Renal cortical epithelial cell (primary cell): ENCODE results near the gene TLE6. TPM values are rescaled to one million over a fixed set of nuclear protein-coding genes. Genes with fewer than 3 reads are reported as not detected.
A peak's percentile ranks its signal among the peaks of the same experiment; 100 is the strongest.
"Not testable (repeated sequence)": the region's sequence is repeated elsewhere in the genome, so short reads cannot be mapped to it uniquely, and the experiment has no call there.

ENCODE experiments used
- DNase-seq: peaks from one replicate; pipeline ENCODE4 v3.0.0-alpha.2; 2011; ENCODE audit warnings: low read depth
- total RNA-seq: library from RNA; depleted of rRNA; stranded (reverse); fragments of >200 nt; gene quantifications from 2 replicates; pipeline ENCODE4 v1.2.3, GENCODE V29; 2014

The TLE6 gene
- total RNA-seq, 1 donor from 2014 or later, result 1.6 TPM

DNA sequence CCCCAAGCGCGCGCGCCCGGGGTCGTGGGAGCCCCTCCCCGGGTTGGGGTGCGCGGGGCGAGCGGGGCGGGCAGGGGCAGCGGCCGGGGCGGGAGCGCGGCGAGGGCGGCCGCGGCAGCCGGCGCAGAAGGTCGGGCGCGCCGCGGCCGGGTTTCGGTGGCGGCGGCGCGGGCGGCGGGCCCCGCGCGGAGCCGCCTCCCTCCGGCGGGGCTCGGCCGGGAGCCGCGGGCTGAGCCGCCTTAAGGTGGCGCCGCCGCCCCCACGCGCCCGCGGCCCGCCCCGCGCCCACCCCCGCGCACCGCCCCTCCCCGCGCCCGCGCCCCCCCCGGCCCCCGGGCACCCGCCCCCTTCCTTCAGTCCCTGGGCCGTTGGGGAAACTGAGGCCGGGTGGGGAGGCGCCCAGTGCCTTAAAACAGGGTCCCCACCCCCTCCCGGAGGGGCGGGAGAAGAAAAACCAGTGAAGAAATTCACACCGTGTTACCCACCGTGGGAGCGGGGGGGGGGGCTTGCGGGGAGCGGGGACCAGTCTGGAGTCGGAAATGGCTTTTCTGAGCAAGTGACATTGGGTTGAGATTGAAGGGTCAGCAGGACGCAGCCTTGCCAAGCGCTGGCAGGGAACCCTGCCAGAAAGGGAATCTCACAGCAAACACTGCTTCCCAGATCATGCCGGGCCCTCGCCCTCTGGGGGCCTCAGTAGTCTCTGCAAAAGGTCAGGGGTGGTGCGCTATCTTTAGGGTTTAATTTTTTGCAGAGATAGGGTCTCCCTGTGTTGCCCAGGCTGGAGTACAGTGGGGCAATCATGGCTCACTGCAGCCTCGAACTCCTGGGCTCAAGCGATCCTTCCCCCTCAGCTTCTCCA lies 51.9 kb downstream of the TLE6 start, which contains the start of gene TLE2:
TSS of gene TLE2 (minus strand) at position 216 of the 859 bp plus-strand sequence. CDS start 376 bp downstream, outside the sequence.
- no peak for DNase-seq

DNA sequence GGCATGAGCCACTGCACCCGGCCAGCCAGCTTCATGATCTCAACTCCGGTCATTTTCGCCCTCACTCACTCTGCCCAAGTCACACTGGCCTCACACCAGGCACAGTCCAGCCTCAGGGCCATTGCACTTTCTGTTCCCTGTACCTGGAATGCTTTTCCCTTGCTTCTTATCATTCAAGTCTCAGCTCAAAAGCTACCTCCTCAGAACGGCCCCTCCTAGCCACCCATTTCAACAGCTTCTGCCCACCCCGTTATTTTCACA lies 54.2 kb downstream of the TLE6 start:
- DNase-seq, result no peak

- no peak for DNase-seq
Observed at GRCh38 chr19:3033595-3034405, 56.4 kb downstream of the TLE6 start.

GRCh38 chr19:3034406-3034655 lies 57.0 kb downstream of the TLE6 start:
- DNase-seq, result no peak

GRCh38 chr19:3034656-3035541 lies 57.5 kb downstream of the TLE6 start:
- no peak for DNase-seq

- DNase-seq, result peak; percentile 96
Observed at GRCh38 chr19:3035542-3036118, 58.3 kb downstream of the TLE6 start.

- peak; percentile 73 for DNase-seq
Observed at GRCh38 chr19:3036119-3036976, 59.0 kb downstream of the TLE6 start.

- not testable (repeated sequence) for DNase-seq
Observed at GRCh38 chr19:3036977-3037544, 59.7 kb downstream of the TLE6 start.

GRCh38 chr19:3038214-3038613 lies 60.9 kb downstream of the TLE6 start:
- DNase-seq, result no peak

DNA sequence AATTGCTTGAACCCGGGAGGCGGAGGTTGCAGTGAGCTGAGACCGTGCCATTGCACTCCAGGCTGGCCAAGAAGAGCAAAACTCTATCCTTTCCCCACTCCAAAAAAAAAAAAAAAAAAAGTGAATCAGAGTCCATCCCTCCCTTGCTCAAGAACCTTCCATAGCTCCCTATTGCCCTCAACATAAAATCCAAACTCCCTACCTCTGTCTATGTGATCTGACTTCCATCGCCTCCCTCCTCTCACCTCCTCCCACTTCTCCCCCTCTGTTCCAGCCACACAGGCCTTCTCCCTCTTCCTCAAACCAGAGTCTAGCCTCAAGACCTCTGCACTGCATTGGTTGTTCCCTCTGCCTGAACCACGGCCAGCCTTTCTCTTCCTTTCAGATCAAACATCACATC lies 61.8 kb downstream of the TLE6 start:
- DNase-seq, result no peak

DNA sequence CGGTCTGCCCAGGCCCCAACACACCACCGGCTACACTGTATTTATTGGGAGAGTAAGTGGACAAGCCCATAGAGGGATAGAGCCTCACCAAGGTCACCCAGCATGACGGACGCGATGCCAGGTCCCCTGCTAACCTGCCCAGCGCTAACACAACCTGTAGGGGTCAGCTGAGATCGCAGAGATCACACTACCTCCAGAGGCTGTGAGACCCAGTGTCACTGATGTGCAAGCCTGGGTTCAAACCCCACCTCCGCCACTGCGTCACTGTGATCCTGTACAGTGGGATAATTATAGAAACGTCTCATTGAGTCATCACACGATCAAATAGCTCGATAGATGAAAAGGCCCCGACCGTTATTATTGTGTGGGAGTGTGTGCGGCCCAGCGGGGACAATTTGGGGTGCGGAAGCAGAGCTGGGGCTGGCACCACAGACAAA lies 62.3 kb downstream of the TLE6 start:
- no peak for DNase-seq

DNA sequence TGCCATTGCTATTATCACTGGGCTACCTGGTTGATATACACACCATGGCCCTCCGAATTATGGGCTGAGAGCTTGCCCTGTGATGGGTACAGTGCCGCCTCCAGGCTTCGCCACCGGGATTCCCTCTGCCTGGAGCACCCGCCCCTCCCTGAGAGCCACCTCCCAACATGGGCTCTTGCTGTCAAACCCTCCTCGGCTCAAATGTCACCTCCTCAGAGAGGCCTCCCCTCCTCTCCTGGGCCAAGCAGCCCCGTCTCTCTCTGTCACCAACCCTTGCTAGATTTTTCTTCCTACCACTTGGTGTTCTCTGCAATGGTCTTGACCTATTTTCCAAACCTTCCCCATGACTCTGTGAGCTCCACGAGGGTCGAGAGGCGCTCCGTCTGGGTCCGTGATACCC lies 64.0 kb downstream of the TLE6 start:
- DNase-seq, result no peak

- DNase-seq, result no peak
Observed at GRCh38 chr19:3041761-3042620, 64.6 kb downstream of the TLE6 start.

GRCh38 chr19:3042621-3043267 lies 65.4 kb downstream of the TLE6 start:
- no peak for DNase-seq

Other genes starting within 250 kb of the TLE6 start
- 30.8 and 31.6 TPM in 2 replicates for gene SLC39A3, start 237.5 kb upstream of the TLE6 start, total RNA-seq
- 34.4 and 47.2 TPM in 2 replicates for gene SGTA, start 194.3 kb upstream of the TLE6 start, total RNA-seq
- 73.8 and 80.8 TPM in 2 replicates for gene THOP1, start 192.1 kb upstream of the TLE6 start, total RNA-seq
- 3.3 and 7.7 TPM in 2 replicates for gene ZNF554, start 157.7 kb upstream of the TLE6 start, total RNA-seq
- gene ZNF555, start 136.1 kb upstream of the TLE6 start, total RNA-seq, result 8.7 and 18.3 TPM in 2 replicates
- gene ZNF556, start 110.2 kb upstream of the TLE6 start, total RNA-seq, result 0.94 and 1.0 TPM in 2 replicates
- 9.4 and 10.6 TPM in 2 replicates for gene ZNF57, start 76.6 kb upstream of the TLE6 start, total RNA-seq
- gene ZNF77, start 32.6 kb upstream of the TLE6 start, total RNA-seq, result 3.3 and 7.0 TPM in 2 replicates
- 15.0 and 15.8 TPM in 2 replicates for gene TLE2, start 51.7 kb downstream of the TLE6 start, total RNA-seq
- gene TLE5, start 84.9 kb downstream of the TLE6 start, total RNA-seq, result 83.2 and 170 TPM in 2 replicates
- gene GNA11, start 116.8 kb downstream of the TLE6 start, total RNA-seq, result 76.2 and 80.7 TPM in 2 replicates
- 2.1 TPM in 1 of 2 replicates, not detected in the other for gene GNA15, start 158.5 kb downstream of the TLE6 start, total RNA-seq
- 0.10 TPM in 1 of 2 replicates, not detected in the other for gene S1PR4, start 201.2 kb downstream of the TLE6 start, total RNA-seq
- 39.4 and 72.6 TPM in 2 replicates for gene NCLN, start 208.4 kb downstream of the TLE6 start, total RNA-seq
- 0.20 TPM in 1 of 2 replicates, not detected in the other for gene CELF5, start 247.1 kb downstream of the TLE6 start, total RNA-seq